HepG2 (cell line): ENCODE results near the gene CALM1. TPM values are rescaled to one million over a fixed set of nuclear protein-coding genes. Genes with fewer than 3 reads are reported as not detected.
A peak's percentile ranks its signal among the peaks of the same experiment; 100 is the strongest.

Experiments used
- BATF2 ChIP-seq: sonication (generic); formaldehyde crosslinking; IDR thresholded peaks from 2 replicates; pipeline ENCODE4 v1.8.0; 2022; ENCODE audit warnings: mild to moderate bottlenecking, missing genetic modification reagents, moderate library complexity
- BCL3 ChIP-seq: sonication (generic); formaldehyde crosslinking; IDR thresholded peaks from 2 replicates; pipeline ENCODE4 v1.5.1; 2020; ENCODE audit warnings: mild to moderate bottlenecking, missing genetic modification reagents, moderate library complexity
- CTCF ChIP-seq: sonication (generic); formaldehyde crosslinking; IDR thresholded peaks from 2 replicates; pipeline ENCODE4 v1.5.0; 2020; ENCODE audit warnings: mild to moderate bottlenecking, missing genetic modification reagents, moderate library complexity
- HIC2 ChIP-seq: sonication (generic); formaldehyde crosslinking; IDR thresholded peaks from 2 replicates; pipeline ENCODE4 v1.9.0; 2022; ENCODE audit warnings: low read depth, missing genetic modification reagents
- HNRNPUL1 ChIP-seq: fragments of 200-400 bp; formaldehyde crosslinking; IDR thresholded peaks from 2 replicates; pipeline ENCODE4 v1.6.1; 2017; ENCODE audit warnings: low read depth, mild to moderate bottlenecking, low read length, moderate library complexity
- JUN ChIP-seq: sonication (generic); formaldehyde crosslinking; IDR thresholded peaks from 2 replicates; pipeline ENCODE4 v1.4.0; 2020; ENCODE audit warnings: mild to moderate bottlenecking, missing genetic modification reagents
- MEIS1 ChIP-seq: sonication (generic); formaldehyde crosslinking; IDR thresholded peaks from 2 replicates; pipeline ENCODE4 v1.9.0; 2021; ENCODE audit warnings: mild to moderate bottlenecking, missing genetic modification reagents, moderate library complexity, borderline replicate concordance
- NFE2L1 ChIP-seq: sonication (generic); formaldehyde crosslinking; IDR thresholded peaks from 2 replicates; pipeline ENCODE4 v1.4.0; 2020; ENCODE audit warnings: missing genetic modification reagents, mild to moderate bottlenecking, borderline replicate concordance
- NR2F6 ChIP-seq, 2 experiments: IDR thresholded peaks; 2 replicates each; pipeline ENCODE4 v1.6.1; 2016; ENCODE audit warnings: antibody characterized with exemption in 1 of 2, mild to moderate bottlenecking in 1 of 2
- RARA ChIP-seq: IDR thresholded peaks from 2 replicates; pipeline ENCODE4 v1.6.1; 2016; ENCODE audit warnings: missing genetic modification reagents, missing compliant biosample characterization
- SMAD1 ChIP-seq: sonication (generic); formaldehyde crosslinking; IDR thresholded peaks from 2 replicates; pipeline ENCODE4 v1.4.0; 2020; ENCODE audit warnings: missing genetic modification reagents, low read depth, mild to moderate bottlenecking, borderline replicate concordance
- SP2 ChIP-seq: sonication (generic); formaldehyde crosslinking; IDR thresholded peaks from 2 replicates; pipeline ENCODE4 v1.5.1; 2020; ENCODE audit warnings: mild to moderate bottlenecking, missing genetic modification reagents
- ZBTB21 ChIP-seq: sonication (generic); formaldehyde crosslinking; IDR thresholded peaks from 2 replicates; pipeline ENCODE4 v1.4.0; 2020; ENCODE audit warnings: missing genetic modification reagents
- ZEB1 ChIP-seq: IDR thresholded peaks from 2 replicates; pipeline ENCODE4 v1.6.1; 2012; ENCODE audit warnings: mild to moderate bottlenecking, low read depth, inconsistent platforms; ENCODE audit not compliant: insufficient replicate concordance
- ZFP37 ChIP-seq: sonication (generic); formaldehyde crosslinking; IDR thresholded peaks from 2 replicates; pipeline ENCODE4 v1.4.0; 2020; ENCODE audit warnings: missing genetic modification reagents, borderline replicate concordance
- ZNF12 ChIP-seq: sonication (generic); formaldehyde crosslinking; IDR thresholded peaks from 2 replicates; pipeline ENCODE4 v1.5.0; 2020; ENCODE audit warnings: missing genetic modification reagents
- ZNF232 ChIP-seq: sonication (generic); formaldehyde crosslinking; IDR thresholded peaks from 2 replicates; pipeline ENCODE4 v1.4.0; 2020; ENCODE audit warnings: missing genetic modification reagents, borderline replicate concordance
- ZNF383 ChIP-seq: sonication (generic); formaldehyde crosslinking; IDR thresholded peaks from 2 replicates; pipeline ENCODE4 v1.4.0; 2020; ENCODE audit warnings: missing genetic modification reagents, mild to moderate bottlenecking, borderline replicate concordance
- ZNF512 ChIP-seq: sonication (generic); formaldehyde crosslinking; IDR thresholded peaks from 2 replicates; pipeline ENCODE4 v1.4.0; 2020; ENCODE audit warnings: mild to moderate bottlenecking, missing genetic modification reagents
- ZNF777 ChIP-seq: sonication (generic); formaldehyde crosslinking; IDR thresholded peaks from 2 replicates; pipeline ENCODE4 v1.4.0; 2020; ENCODE audit warnings: missing genetic modification reagents
- ZSCAN20 ChIP-seq: sonication (generic); formaldehyde crosslinking; IDR thresholded peaks from 2 replicates; pipeline ENCODE4 v1.4.0; 2020; ENCODE audit warnings: missing genetic modification reagents, mild to moderate bottlenecking, borderline replicate concordance
- polyA plus RNA-seq, 8 experiments: library from polyadenylated mRNA; depleted of rRNA in 3 of 8; stranded (reverse) in 7 of 8; unstranded in 1 of 8; fragments of >200 nt; fragmentation: Illumina TruSeq in 4 of 8; extraction: Trizol in 4 of 8; gene quantifications; 2 replicates each; pipeline versions ENCODE4 v1.2.1 to v1.2.3, GENCODE V29; 2011 to 2016; ENCODE audit warnings: low read depth in 4 of 8, missing spikeins in 1 of 8, mixed read lengths in 1 of 8; ENCODE audit not compliant: insufficient read depth in 1 of 8
- total RNA-seq, 5 experiments: library from RNA; depleted of rRNA; stranded (reverse); fragments of >200 nt; fragmentation: Illumina TruSeq; extraction: Trizol; gene quantifications; 2 replicates each; pipeline ENCODE4 v1.2.3, GENCODE V29; 2016; ENCODE audit warnings: low read depth in 1 of 5

Gene CALM1
- total and polyA plus RNA-seq, 2 of the 13 experiments (the other 11 are each of a cell fraction or from before 2014, with no cell fraction given), result 110 to 238 TPM

- TF ChIP-seq ZFP37 (peak; percentile 23; the same call in 1 of the 2 replicates), HIC2 (CRISPR knock-in tag) (no peak), SMAD1 (CRISPR knock-in tag) (peak; percentile 74; the same call in 1 of the 2 replicates), ZNF12 (peak; percentile 39; the same call in 1 of the 2 replicates), NFE2L1 (CRISPR knock-in tag) (no peak), ZNF383 (CRISPR knock-in tag) (peak; percentile 70; the same call in 1 of the 2 replicates), SP2 (CRISPR knock-in tag) (peak; percentile 63), BATF2 (CRISPR knock-in tag) (no peak), ZBTB21 (CRISPR knock-in tag) (no peak), ZEB1 (peak; percentile 50), ZNF232 (CRISPR knock-in tag) (peak; percentile 91), RARA (CRISPR knock-in tag) (peak; percentile 75), ZNF512 (CRISPR knock-in tag) (no peak), BCL3 (CRISPR knock-in tag) (peak; percentile 93), JUN (CRISPR knock-in tag) (peak; percentile 59; the same call in 1 of the 2 replicates), MEIS1 (CRISPR knock-in tag) (no peak), NR2F6 (IDR thresholded peaks at IDR 0.05) (no peak), NR2F6 (CRISPR knock-in tag; IDR thresholded peaks at IDR 0.05) (peak; percentile 35; the same call in 1 of the 2 replicates), ZSCAN20 (CRISPR knock-in tag) (no peak; the same call in none of the 2 replicates), HNRNPUL1 (0 out of 2 replicates have a peak, but pooled peaks have one; percentile 62), CTCF (peak; percentile 33; the same call in 1 of the 2 replicates), ZNF777 (peak; percentile 78)
These were observed at the start of gene CALM1 (continued) for GRCh38 chr14:90396341-90397339.
